ENCODE results near the gene TFF3. TPM values are rescaled to one million over a fixed set of nuclear protein-coding genes. Genes with fewer than 3 reads are reported as not detected.

The TFF3 gene
- total RNA-seq, 4 donors from 2014 or later, result 2.9 to 13.2 (median 4.6) TPM; not detected in 1

DNA sequence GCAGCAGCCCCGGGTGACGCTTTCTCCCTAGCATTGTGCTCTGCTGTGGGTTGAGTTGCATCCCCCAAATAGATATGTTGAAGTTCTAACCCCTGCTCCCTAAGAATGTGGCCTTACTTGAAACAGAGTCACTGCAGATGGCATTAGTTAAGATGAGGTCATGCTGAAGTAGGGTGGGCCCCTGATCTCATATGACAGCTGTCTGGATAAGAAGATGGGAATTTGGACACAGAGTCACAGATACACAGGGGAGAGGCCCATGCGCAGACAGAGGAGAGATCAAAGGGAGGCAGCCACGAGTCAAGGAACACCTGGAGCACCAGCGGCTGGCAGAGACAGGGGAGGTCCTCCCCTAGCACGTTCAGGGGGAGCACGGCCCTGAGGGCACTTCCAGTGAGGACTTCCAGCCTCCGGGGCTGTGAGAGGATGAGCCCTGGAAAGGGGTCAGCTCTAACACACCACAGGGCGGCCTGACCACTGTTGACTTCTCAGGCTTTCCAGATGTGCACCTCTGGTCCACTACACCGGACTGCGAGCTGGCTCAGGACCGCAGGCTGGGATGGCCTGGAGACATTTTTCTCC, 49.9 kb downstream of the TFF3 start:
- TF ChIP-seq, protein P1, sequence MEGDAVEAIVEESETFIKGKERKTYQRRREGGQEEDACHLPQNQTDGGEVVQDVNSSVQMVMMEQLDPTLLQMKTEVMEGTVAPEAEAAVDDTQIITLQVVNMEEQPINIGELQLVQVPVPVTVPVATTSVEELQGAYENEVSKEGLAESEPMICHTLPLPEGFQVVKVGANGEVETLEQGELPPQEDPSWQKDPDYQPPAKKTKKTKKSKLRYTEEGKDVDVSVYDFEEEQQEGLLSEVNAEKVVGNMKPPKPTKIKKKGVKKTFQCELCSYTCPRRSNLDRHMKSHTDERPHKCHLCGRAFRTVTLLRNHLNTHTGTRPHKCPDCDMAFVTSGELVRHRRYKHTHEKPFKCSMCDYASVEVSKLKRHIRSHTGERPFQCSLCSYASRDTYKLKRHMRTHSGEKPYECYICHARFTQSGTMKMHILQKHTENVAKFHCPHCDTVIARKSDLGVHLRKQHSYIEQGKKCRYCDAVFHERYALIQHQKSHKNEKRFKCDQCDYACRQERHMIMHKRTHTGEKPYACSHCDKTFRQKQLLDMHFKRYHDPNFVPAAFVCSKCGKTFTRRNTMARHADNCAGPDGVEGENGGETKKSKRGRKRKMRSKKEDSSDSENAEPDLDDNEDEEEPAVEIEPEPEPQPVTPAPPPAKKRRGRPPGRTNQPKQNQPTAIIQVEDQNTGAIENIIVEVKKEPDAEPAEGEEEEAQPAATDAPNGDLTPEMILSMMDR (IDR thresholded peaks at IDR 0.05; ENCODE audit: low read depth), result no peak

DNA sequence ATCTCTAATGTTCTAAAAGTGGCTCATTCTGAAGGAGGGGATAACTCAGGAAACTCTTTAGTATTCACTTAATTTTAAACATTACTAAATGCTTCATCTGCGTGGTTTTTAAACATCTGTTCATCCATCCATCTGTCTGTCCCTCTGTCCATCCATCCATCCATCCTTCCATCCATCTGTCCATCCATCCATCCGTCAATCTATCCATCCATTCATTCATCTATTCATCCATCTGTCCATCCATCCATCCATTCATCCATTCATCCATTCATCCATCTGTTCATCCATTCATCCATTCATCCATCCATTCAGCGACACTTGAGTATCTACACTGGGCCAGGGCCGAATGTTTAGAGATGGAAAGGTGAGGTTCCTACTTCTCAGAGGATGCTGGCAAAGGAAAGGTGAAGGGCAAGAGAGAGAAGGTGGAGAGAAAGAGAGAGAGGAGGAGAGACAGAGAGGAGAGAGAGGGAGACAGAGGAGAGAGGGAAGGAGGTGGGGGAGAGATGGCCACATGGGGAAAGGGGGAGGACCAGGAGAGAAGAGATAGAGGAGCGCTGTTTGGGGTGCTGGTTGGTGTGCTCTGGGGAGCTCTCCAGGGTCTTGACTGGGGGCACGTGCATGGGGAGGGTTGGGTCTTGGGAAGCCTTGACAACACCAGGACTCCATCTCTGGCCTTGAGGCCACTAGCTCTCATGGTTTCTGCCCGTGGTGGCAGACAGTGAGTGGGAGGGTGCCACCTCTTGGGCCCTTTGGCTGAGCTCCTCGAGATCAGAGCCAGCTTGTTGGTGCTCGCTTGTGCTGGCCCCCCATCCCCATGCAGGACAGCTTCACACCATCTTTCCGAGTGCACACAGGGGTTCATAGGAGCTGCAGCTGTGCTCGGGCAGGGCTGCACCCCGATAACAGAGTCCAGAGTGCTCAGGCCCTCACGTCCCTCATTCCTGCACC, 50.7 kb downstream of the TFF3 start:
- TF ChIP-seq, protein P1 (IDR thresholded peaks at IDR 0.05; ENCODE audit: low read depth), result no peak

DNA sequence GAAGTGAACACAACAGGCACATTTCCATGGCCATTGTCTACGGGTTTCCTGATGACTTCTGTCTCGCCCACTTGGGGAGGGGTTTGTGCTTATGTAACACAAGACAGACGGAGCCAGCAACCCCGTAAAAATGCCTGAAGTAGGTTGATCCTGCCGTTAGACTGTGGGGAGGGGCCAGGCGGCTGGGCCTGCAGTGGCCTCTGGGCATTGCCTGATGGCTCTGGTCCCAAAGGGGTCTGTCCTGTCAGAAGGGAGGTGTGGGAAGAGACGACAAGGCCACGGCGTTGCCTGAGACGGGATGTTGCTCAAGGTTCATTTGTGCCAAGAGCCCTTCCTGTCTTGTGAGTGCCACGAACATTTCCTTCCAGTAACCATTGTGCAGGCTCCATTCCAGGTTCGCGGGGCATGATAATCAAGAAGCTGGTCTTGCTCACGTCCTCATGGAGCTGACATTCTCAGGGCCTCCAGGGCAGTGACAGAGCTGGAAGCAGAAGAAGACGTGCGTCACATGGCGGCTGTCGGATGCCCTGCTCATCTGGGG, 51.5 kb downstream of the TFF3 start:
- TF ChIP-seq, protein P1 (IDR thresholded peaks at IDR 0.05; ENCODE audit: low read depth), result no peak

DNA sequence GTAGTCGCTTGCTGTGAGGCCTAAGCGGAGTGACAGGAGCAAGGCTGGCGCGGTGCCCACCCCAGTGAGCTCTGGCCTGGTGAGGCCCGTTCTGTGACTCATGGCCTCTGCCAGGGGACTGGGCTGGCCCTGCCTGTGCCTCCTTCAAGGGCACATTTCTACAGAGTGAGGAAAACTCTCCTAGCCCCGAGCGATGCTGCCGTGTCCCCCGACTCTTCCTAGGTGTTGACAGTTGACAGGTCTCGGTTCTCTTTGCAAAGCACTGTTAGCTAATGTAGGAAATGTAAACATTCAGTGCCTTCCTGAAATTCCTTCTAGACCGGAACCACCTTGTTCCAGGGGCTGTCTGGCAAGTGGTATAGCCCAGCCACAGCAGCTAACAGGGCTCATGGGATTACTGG, 52.4 kb downstream of the TFF3 start:
- TF ChIP-seq, protein P1 (IDR thresholded peaks at IDR 0.05; ENCODE audit: low read depth), result no peak

DNA sequence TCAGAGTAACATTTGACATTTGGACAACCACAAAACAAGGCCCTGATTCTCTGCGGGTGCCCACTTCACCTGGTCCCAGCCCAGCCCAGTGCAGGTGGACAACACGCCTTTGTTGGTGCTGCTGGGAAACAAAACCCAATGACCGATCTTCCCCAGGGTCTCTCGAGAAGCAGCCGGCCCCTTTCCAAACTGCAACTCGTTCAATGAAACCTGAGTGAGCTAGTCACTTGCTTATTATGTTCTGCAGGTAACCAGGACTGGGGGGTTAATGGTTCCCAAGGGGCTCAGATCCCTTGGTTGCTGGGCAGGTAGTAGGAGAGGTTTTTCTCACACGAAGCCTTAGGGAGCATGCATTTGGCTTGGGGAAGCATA, 53.4 kb downstream of the TFF3 start:
- TF ChIP-seq, protein P1 (IDR thresholded peaks at IDR 0.05; ENCODE audit: low read depth), result no peak

Other genes starting within 250 kb of the TFF3 start
- gene UMODL1, start 244.1 kb downstream of the TFF3 start, total RNA-seq, result under 1 TPM in 2 of 4 donors, not detected in 2; 0.17 to 0.19 TPM
- 10 to 100 TPM in 3 of 4 donors, 1 to 10 TPM in 1; 8.6 to 34.7 (median 15.8) TPM for gene ABCG1, start 96.3 kb downstream of the TFF3 start, total RNA-seq
- not detected for gene TFF2, start 35.6 kb upstream of the TFF3 start, total RNA-seq
- not detected for gene TFF1, start 51.1 kb upstream of the TFF3 start, total RNA-seq
- under 1 TPM in 1 of 4 donors, not detected in 3; 0.34 TPM for gene TMPRSS3, start 80.6 kb upstream of the TFF3 start, total RNA-seq
- 1 to 10 TPM in 1 of 4 donors, under 1 TPM in 2, not detected in 1; 0.38 to 1.2 (median 0.66) TPM for gene UBASH3A, start 88.5 kb upstream of the TFF3 start, total RNA-seq
- gene RSPH1, start 180.8 kb upstream of the TFF3 start, total RNA-seq, result under 1 TPM in 2 of 4 donors, not detected in 2; 0.34 to 0.38 TPM
- gene SLC37A1, start 198.4 kb upstream of the TFF3 start, total RNA-seq, result 1 to 10 TPM; 4.0 to 5.8 (median 5.1) TPM